Left kidney (tissue), 2 donors: ENCODE measurements around the gene RAP1A. TPM values are rescaled to one million over a fixed set of nuclear protein-coding genes. Genes with fewer than 3 reads are reported as not detected.
A peak's percentile ranks its signal among the peaks of the same experiment; 100 is the strongest.
"Not testable (repeated sequence)": the region's sequence is repeated elsewhere in the genome, so short reads cannot be mapped to it uniquely, and the experiment has no call there.

ENCODE experiments used
- DNase-seq: peaks from one replicate; pipeline ENCODE4 v3.0.0-alpha.2; 2013
- polyA plus RNA-seq: library from polyadenylated mRNA; unstranded; fragments of 120-200 nt; gene quantifications from one replicate; pipeline ENCODE4 v1.2.1, GENCODE V29; 2013; ENCODE audit not compliant: insufficient read length

Gene RAP1A
- polyA plus RNA-seq, 1 donor, result 75.9 TPM

DNA sequence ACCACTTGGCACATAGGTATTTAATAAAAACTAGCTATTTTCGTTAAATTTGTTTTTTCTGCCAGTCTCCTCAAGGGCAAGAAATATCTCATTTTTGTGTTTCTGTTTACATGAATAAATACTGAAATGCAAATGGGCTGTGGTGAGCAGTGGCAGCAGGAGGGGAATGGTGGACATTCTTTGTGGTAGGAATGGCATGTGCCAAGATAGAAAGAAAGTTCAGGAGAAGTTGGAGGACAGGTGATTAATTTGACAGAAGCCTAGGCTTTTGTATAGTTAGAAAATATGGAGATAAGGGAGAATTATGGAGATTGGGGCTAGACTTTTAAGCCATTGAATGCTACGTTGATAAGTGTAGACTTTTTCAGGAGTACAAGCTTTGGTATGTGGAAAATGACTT lies 8.6 kb downstream of the RAP1A start:
- DNase-seq, result no peak

DNA sequence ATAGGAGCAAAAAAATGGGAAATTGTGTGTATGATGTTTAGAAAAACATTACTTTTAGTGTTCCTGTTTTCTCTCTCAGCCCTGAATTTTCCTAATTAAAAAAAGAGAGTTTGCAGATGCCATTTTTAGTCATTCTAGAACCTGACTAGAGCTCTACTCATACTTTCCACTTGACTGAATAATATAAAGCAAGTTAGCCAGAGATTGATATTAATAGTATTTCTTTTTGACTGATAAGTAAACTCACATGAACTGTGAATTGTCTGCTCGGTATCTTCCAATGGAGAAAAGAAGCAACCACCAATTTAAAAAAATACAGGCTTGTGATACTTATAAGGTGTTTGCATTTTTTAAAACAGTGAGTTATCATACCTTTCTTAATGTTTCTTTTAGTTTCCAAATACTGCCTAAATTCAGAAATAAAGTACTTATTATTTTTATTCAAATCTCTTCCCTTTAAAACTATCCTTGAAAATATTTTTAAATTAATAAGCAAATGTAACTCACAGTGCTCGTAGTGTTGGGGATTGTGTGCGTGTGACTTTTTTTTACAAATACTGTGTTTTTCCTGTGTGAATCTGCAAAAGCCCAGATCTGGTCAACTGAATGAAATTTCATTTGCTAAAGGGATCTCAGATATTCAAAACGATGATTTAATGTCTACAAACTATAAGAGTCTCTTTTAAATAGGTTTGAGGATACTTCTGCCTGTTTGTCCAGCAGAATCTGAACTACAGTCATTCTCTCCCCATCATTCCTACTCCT lies 9.8 kb downstream of the RAP1A start:
- DNase-seq, result no peak

DNA sequence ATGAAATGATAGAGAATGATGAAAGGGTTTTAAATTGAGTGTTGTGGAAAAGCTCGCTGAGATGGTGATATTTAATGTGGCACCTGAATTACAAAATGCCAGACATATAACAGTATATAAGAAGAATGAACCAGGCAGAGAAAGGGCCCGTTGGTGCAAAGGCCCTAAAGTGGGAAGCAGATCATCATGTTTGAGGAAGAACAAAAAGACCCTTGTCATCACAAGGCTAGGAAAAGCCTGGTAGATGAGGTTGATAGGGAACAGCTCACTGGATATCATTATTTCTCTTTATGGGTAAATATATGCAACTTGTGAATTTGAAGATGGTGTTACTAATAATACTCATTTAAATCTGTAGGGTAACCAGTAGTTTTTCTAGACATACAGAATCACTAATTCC lies 11.0 kb downstream of the RAP1A start:
- DNase-seq, result no peak

DNA sequence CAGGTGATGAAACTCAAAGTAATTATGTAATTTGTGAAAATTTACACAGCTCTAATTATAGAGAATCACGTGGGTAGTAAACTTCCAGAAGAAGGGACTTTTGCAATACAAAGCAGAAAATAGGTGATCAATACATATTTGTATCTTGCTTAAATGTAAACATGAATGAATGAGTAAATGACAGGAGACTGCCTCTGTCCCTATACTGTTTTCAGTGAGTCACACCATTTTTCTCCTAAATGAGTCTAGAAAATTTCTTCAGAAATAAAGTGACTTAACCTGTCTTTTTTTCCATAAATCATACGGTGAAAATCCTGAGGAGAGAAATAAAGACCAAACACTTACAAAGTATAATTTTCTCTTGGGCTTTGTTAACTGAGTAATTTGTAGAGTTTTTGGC lies 11.9 kb downstream of the RAP1A start:
- no peak for DNase-seq

DNA sequence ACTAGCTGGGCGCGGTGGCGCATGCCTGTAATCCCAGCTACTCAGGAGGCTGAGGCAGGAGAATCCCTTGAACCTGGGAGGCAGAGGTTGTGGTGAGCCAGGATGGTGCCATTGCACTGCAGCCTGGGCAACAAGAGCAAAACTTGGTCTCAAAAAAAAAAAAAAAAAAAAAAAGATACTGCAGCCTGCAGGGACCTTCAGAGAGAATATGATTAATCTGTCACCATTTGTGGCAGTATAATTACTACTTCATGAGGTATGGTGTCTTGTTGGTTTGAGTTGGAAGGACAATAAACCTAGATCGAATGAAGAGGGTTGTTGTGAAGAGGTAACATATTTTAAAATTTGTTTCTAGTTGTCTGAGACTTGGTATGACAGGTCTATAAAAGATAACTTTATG lies 13.2 kb downstream of the RAP1A start:
- not testable (repeated sequence) for DNase-seq

DNA sequence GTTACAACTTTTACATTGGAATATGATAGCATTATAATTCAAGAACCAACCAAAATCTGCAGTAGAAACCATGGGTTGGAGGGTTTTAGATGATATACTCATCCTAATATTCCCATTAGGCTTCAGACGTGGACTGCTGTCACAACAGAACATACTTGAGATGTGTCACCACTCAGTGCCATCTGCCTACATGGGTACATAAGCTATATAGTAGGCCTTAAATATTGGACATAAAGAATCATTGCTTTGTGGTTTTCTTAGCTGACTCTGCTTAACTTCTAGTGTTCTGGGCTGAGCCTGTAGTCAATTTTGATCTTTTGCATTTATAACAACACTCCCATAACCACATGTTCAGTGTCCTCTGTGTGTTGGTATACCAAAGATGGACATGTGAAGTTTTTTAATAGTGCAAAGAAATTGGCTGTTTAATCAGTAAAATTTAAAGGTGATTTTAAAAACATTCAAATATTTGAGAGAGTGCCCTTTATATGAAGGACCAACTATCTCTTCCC lies 14.2 kb downstream of the RAP1A start:
- DNase-seq, result no peak

GRCh38 chr1:111635324-111636009 lies 15.9 kb downstream of the RAP1A start:
- DNase-seq, result no peak

- DNase-seq, result no peak
These were observed 18.7 kb downstream of the RAP1A start for GRCh38 chr1:111638320-111638719.

GRCh38 chr1:111639602-111640198 lies 20.1 kb downstream of the RAP1A start:
- no peak for DNase-seq

GRCh38 chr1:111643097-111643496 lies 23.5 kb downstream of the RAP1A start:
- no peak for DNase-seq

DNA sequence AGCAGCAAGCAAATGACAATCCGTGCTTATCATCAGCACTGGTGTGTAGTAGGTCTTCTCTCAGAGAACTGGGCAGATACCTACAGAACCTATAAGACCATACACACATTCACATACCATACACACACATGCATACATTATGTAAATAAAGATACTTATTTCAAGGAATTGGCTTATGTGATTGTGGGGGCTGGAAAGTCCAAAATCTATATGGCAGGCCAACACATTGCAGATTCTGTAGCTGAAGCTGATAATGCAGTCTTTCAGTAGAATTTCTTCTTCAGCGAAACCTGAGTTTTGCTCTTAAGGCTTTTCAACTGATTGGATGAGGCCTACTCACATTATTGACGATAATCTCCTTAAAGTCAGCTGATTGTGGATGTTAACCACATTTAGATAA lies 24.1 kb downstream of the RAP1A start:
- DNase-seq, result no peak

GRCh38 chr1:111644506-111644905 lies 24.9 kb downstream of the RAP1A start:
- DNase-seq, result no peak

DNA sequence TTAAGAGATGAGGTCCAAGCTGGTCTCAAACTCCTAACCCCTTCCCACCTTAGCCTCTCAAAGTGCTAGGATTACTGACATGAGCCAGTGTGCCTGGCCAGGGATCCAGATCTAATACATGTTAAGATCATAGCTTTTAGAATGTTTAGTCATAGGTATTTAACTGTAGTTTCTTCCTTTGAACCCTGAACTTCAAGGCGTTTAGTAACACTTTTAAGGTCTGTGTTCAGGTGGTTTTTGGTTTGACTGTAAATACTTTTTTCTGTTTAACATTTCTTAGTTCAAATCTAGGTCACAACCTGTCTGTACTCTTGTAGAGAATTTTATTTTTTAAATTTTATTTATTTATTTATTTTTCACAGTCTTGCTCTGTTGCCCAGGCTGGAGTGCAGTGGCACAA lies 28.1 kb downstream of the RAP1A start:
- no peak for DNase-seq

GRCh38 chr1:111648806-111649205 lies 29.2 kb downstream of the RAP1A start:
- DNase-seq, result no peak

GRCh38 chr1:111649227-111649626 lies 29.6 kb downstream of the RAP1A start:
- DNase-seq, result no peak

GRCh38 chr1:111649648-111650047 lies 30.1 kb downstream of the RAP1A start:
- DNase-seq, result peak; percentile 30

DNA sequence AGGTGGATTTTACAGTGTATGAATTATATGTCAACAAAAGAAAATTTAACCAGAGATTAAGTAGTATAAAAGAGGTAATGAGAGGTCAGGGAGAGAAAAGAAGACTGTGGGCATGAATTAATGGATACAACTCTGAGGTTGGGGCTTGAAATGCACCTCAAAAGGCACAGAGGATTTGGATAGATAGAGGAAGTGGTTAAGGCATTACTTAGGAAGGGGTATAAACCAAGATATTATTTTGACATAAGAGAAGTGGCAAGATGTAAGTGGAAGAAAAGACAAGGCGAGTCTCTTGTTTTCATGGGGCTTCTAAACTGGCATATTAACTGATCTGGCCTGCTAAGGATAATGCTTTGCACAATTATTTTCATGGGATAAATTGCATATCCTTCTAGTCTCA lies 34.1 kb downstream of the RAP1A start:
- no peak for DNase-seq

- DNase-seq, result no peak
These were observed 35.2 kb downstream of the RAP1A start for GRCh38 chr1:111654839-111655238.

DNA sequence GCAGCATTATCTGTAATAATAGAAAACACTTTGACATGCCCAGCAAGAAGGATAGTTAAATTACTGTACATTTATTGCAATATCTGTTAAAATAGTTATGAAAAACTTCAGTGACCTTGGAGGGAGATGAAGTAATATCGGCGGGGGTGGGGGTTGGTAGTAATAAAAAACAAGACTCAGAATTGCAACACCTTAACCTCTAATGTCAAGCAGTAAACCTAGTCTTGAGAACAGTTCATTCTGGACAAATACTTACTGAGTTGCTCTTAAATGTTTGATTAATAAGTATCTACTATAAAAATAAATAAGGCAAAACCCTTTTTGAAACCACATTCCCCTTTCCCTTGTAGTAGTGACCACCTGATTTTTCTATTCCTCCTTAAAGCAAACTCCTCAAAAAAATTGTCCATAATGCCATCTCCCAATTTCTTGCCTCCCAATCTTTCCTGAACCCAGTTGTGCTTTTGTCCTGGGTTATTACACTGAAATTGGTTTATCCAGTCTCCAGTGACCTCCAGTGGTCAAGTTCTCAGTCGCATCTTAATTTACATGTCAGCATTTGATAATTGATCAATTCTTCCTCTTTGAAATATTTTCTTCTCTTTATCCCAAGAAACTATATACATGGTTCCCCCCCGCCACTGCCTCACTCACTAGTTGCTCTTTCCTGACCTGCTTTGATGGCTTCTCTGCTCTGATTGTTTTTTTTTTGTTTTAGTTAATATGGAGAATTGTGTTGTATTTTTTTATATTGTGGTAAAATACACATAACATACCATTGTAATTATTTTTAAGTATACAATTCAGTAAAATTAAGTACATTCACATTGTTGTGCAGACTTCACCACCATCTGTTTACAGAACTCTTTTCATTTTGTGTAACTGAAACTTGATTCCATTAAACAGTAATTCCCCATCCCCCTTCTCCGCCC lies 36.8 kb downstream of the RAP1A start:
- DNase-seq, result peak; percentile 46

DNA sequence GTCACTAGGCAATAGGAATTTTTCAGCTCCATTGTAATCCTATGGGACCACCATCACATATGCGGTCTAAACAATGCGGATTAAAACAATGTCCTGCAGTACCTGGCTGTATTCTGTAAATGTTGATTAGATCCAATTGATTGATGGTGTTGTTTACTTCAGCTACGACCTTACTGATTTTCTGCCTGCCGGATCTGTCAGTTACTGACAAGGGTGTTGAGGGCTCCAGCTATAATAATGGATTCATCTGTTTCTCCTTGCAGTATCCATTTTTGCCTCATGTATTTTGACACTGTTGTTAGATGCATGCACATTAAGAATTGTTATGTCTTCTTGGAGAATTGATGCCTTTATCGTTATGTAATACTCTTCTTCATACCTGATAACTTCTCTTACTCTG lies 39.0 kb downstream of the RAP1A start:
- DNase-seq, result no peak

- DNase-seq, result no peak
These were observed 40.9 kb downstream of the RAP1A start for GRCh38 chr1:111660204-111661150.
